HCT116 (cell line): Measurements from ENCODE around the gene RAI14.

ENCODE experiments used
- EGR1 ChIP-seq: IDR thresholded peaks from 2 replicates; pipeline ENCODE4 v1.6.1; 2012; ENCODE audit warnings: low read depth
- ELF1 ChIP-seq: IDR thresholded peaks from 2 replicates; pipeline ENCODE4 v1.6.1; 2012; ENCODE audit warnings: low read depth, borderline replicate concordance
- EZH2 ChIP-seq: fragments of 200-600 bp; sonication (generic); IDR thresholded peaks from 2 replicates; pipeline ENCODE4 v1.6.1; 2017; ENCODE audit warnings: antibody characterized with exemption, mixed run types
- POLR2A ChIP-seq: IDR thresholded peaks from 2 replicates; pipeline ENCODE4 v1.7.0; 2011; ENCODE audit warnings: borderline replicate concordance; ENCODE audit not compliant: insufficient read depth, insufficient read length; ENCODE audit errors: extremely low read depth
- POLR2AphosphoS5 ChIP-seq: IDR thresholded peaks from 2 replicates; pipeline ENCODE4 v1.6.1; 2011; ENCODE audit warnings: mild to moderate bottlenecking, low read depth, low read length, moderate library complexity
- SRF ChIP-seq: IDR thresholded peaks from 2 replicates; pipeline ENCODE4 v1.6.1; 2012; ENCODE audit warnings: low read depth
- YY1 ChIP-seq: IDR thresholded peaks from 2 replicates; pipeline ENCODE4 v1.6.1; 2011; ENCODE audit warnings: low read length, low read depth, moderate library complexity, mild to moderate bottlenecking; ENCODE audit not compliant: insufficient replicate concordance; ENCODE audit errors: extremely low read depth
- ZNF274 ChIP-seq: fragments of 200-500 bp; sonication (Bioruptor generic); IDR thresholded peaks from 2 replicates; pipeline ENCODE4 v1.6.1; 2014; ENCODE audit warnings: mild to moderate bottlenecking, low read depth, low read length, inconsistent platforms
- TF ChIP-seq, protein P1 (sequence below): IDR thresholded peaks from 2 replicates; pipeline ENCODE4 v1.6.1; 2012
- TF ChIP-seq, protein P2 (sequence below), 3 experiments: fragments of 200-600 bp in 1 of 3; sonication (generic) in 1 of 3; IDR thresholded peaks in 2 of 3; conservative IDR thresholded peaks in 1 of 3; 2 replicates each; pipeline ENCODE4 v1.5.1; 2012 to 2017; ENCODE audit warnings: low read depth in 2 of 3, low read length in 2 of 3, antibody characterized with exemption in 1 of 3, borderline replicate concordance in 1 of 3, control low read depth in 1 of 3, mild to moderate bottlenecking in 1 of 3, mixed read lengths in 1 of 3, mixed run types in 1 of 3, moderate library complexity in 1 of 3; ENCODE audit not compliant: insufficient read depth in 1 of 3
- TF ChIP-seq, protein P3 (sequence below): IDR thresholded peaks from 2 replicates; pipeline ENCODE4 v1.6.1; 2012; ENCODE audit warnings: low read depth

DNA sequence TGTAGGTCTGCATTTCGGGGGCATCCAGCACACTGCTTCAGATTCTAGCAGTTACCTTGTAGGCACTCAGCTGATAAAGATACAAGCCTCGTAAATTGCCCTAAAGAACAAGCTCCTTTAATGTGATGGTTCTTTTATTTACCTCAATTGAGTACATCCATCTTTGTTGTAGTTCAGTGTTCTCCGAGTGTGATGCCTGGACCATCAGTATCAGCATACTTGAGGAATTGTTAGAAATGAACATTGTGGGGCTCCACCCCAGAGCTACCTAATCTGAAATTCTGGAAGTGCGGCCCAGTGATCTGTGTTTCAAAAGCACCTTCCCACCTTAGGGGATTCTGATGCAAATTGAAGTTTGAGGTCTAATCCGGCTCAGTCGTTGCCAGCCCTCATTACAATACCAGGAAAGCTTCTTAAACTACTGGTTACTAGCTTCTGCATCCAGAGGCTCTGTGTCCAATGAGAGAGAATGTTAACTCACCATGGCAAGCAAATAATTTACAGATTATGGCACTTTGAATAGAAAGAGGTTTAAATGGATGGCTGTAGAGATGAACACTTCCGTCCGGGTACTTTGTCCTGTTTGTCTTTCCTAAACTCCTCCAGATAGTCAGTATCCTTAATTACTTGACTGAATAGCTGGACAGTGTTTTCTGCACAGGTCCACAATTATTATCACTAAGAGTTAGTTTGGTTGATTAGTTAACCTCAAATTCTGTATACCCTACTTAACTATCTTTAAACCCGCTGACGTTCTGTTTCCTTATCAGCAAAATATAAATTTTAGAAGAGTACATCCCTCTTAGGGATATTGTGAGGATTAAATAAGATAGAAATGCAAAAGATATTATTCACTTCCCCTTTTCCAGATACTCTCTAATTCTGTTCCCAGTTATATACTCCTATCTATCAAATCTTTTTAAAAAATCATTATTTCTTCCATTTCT, 47.9 kb downstream of the RAI14 start:
- TF ChIP-seq, protein P1, sequence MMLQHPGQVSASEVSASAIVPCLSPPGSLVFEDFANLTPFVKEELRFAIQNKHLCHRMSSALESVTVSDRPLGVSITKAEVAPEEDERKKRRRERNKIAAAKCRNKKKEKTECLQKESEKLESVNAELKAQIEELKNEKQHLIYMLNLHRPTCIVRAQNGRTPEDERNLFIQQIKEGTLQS, result no peak
- TF ChIP-seq, protein P2, sequence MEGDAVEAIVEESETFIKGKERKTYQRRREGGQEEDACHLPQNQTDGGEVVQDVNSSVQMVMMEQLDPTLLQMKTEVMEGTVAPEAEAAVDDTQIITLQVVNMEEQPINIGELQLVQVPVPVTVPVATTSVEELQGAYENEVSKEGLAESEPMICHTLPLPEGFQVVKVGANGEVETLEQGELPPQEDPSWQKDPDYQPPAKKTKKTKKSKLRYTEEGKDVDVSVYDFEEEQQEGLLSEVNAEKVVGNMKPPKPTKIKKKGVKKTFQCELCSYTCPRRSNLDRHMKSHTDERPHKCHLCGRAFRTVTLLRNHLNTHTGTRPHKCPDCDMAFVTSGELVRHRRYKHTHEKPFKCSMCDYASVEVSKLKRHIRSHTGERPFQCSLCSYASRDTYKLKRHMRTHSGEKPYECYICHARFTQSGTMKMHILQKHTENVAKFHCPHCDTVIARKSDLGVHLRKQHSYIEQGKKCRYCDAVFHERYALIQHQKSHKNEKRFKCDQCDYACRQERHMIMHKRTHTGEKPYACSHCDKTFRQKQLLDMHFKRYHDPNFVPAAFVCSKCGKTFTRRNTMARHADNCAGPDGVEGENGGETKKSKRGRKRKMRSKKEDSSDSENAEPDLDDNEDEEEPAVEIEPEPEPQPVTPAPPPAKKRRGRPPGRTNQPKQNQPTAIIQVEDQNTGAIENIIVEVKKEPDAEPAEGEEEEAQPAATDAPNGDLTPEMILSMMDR (IDR thresholded peaks at IDR 0.05 in 2 of 3, conservative IDR thresholded peaks at IDR 0.05 in 1 of 3; ENCODE audit: borderline replicate concordance in 1 of 3, insufficient read depth in 1 of 3, low read depth in 2 of 3, low read length in 2 of 3), result no peak
- TF ChIP-seq EZH2 (no peak), SRF (no peak), ELF1 (no peak), POLR2AphosphoS5 (no peak), EGR1 (no peak), POLR2A (no peak), YY1 (no peak), ZNF274 (no peak)
- TF ChIP-seq, protein P3, sequence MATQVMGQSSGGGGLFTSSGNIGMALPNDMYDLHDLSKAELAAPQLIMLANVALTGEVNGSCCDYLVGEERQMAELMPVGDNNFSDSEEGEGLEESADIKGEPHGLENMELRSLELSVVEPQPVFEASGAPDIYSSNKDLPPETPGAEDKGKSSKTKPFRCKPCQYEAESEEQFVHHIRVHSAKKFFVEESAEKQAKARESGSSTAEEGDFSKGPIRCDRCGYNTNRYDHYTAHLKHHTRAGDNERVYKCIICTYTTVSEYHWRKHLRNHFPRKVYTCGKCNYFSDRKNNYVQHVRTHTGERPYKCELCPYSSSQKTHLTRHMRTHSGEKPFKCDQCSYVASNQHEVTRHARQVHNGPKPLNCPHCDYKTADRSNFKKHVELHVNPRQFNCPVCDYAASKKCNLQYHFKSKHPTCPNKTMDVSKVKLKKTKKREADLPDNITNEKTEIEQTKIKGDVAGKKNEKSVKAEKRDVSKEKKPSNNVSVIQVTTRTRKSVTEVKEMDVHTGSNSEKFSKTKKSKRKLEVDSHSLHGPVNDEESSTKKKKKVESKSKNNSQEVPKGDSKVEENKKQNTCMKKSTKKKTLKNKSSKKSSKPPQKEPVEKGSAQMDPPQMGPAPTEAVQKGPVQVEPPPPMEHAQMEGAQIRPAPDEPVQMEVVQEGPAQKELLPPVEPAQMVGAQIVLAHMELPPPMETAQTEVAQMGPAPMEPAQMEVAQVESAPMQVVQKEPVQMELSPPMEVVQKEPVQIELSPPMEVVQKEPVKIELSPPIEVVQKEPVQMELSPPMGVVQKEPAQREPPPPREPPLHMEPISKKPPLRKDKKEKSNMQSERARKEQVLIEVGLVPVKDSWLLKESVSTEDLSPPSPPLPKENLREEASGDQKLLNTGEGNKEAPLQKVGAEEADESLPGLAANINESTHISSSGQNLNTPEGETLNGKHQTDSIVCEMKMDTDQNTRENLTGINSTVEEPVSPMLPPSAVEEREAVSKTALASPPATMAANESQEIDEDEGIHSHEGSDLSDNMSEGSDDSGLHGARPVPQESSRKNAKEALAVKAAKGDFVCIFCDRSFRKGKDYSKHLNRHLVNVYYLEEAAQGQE, result no peak
